HL-60 (cell line): ENCODE results near the gene HACD2.

Experiments used
- GABPA ChIP-seq: IDR thresholded peaks from 2 replicates; pipeline ENCODE4 v1.6.1; 2012; ENCODE audit warnings: low read depth
- POLR2AphosphoS5 ChIP-seq: IDR thresholded peaks from 2 replicates; pipeline ENCODE4 v1.6.1; 2012; ENCODE audit warnings: low read depth
- REST ChIP-seq: IDR thresholded peaks from 2 replicates; pipeline ENCODE4 v1.6.1; 2012; ENCODE audit warnings: low read depth; ENCODE audit not compliant: insufficient replicate concordance
- SPI1 ChIP-seq: IDR thresholded peaks from 2 replicates; pipeline ENCODE4 v1.6.1; 2012; ENCODE audit warnings: low read depth, mild to moderate bottlenecking, borderline replicate concordance
- TF ChIP-seq, protein P1 (sequence below): IDR thresholded peaks from one replicate; pipeline ENCODE4 v1.5.1; 2011; ENCODE audit warnings: low read length, control low read depth, inconsistent platforms; ENCODE audit not compliant: insufficient read depth

- TF ChIP-seq, protein P1, sequence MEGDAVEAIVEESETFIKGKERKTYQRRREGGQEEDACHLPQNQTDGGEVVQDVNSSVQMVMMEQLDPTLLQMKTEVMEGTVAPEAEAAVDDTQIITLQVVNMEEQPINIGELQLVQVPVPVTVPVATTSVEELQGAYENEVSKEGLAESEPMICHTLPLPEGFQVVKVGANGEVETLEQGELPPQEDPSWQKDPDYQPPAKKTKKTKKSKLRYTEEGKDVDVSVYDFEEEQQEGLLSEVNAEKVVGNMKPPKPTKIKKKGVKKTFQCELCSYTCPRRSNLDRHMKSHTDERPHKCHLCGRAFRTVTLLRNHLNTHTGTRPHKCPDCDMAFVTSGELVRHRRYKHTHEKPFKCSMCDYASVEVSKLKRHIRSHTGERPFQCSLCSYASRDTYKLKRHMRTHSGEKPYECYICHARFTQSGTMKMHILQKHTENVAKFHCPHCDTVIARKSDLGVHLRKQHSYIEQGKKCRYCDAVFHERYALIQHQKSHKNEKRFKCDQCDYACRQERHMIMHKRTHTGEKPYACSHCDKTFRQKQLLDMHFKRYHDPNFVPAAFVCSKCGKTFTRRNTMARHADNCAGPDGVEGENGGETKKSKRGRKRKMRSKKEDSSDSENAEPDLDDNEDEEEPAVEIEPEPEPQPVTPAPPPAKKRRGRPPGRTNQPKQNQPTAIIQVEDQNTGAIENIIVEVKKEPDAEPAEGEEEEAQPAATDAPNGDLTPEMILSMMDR = no peak
- TF ChIP-seq SPI1 (no peak; the same call in 1 of the 2 replicates), POLR2AphosphoS5 (no peak), REST (no peak), GABPA (no peak)
Observed at GRCh38 chr3:123576122-123576521, 8.7 kb downstream of the HACD2 start.
